ENCODE results near the gene COA1. TPM values are rescaled to one million over a fixed set of nuclear protein-coding genes. Genes with fewer than 3 reads are reported as not detected.

COA1 gene
- total and polyA plus RNA-seq, 2 donors (not counting 1 experiment from before 2014, with no cell fraction given): 28.7 to 72.7 TPM

GRCh38 chr7:43754596-43754995 lies 25.3 kb upstream of the COA1 start:
- no peak for TF ChIP-seq CTCF (IDR thresholded peaks at IDR 0.05)
- no peak for TF ChIP-seq EZH2 (IDR thresholded peaks at IDR 0.05; ENCODE audit: borderline replicate concordance, insufficient read depth, low read depth, low read length, poor library complexity, severe bottlenecking)
- no peaks in the 10 kb centered on the region for H3K9me3 Mint-ChIP-seq (ENCODE audit: insufficient read depth)
- H3K4me1 Mint-ChIP-seq: peaks cover 13% of the 10 kb centered on the region
- H3K4me2 ChIP-seq (replicated peaks; ENCODE audit: low read depth, low read length, poor library complexity, severe bottlenecking): no peak overlapping the region
- DNase-seq (no peak), ATAC-seq (ENCODE audit: low read depth) (no peak)
- H4K20me1 ChIP-seq (ENCODE audit: control insufficient read depth, insufficient read depth, low read length, poor library complexity, severe bottlenecking): no peaks in the 10 kb centered on the region
- H3K4me1 ChIP-seq (ENCODE audit: control insufficient read depth in 2 of 2, insufficient read depth in 2 of 2, low read length in 2 of 2): peaks cover 9 to 10% of the 10 kb centered on the region in 2 donors
- no peak overlapping the region for H3K4me3 ChIP-seq (ENCODE audit: control extremely low read depth in 1 of 5, extremely low read depth in 1 of 5, insufficient read depth in 1 of 5, low read depth in 2 of 5, low read length in 4 of 5)
- no peaks in the 10 kb centered on the region for H3K36me3 ChIP-seq (replicated peaks in 1 of 2; ENCODE audit: control extremely low read depth in 1 of 2, control insufficient read depth in 1 of 2, extremely low read depth in 1 of 2, insufficient read depth in 2 of 2, low read length in 1 of 2)
- ChIA-PET CTCF (no interaction called here), POLR2A (no interaction called here)
- 100% methylated on average over 1 of the region's 4 CpGs for WGBS (ENCODE audit: insufficient coverage)
- H3K9me3 ChIP-seq (ENCODE audit: control extremely low read depth in 1 of 3, control insufficient read depth in 2 of 3, insufficient read depth in 1 of 3, low read length in 2 of 3): peaks cover 0 to 2% (median 0%) of the 10 kb centered on the region in 3 donors
- no peak overlapping the region for H3K27ac Mint-ChIP-seq
- H3K27me3 ChIP-seq (replicated peaks in 1 of 4; ENCODE audit: control extremely low read depth in 1 of 4, control insufficient read depth in 3 of 4, insufficient read depth in 4 of 4, low read length in 3 of 4): peaks cover 0 to 7% (median 3%) of the 10 kb centered on the region in 4 experiments
- H3K9ac ChIP-seq (ENCODE audit: low read length): no peak overlapping the region
- H3K27ac ChIP-seq (ENCODE audit: low read length in 2 of 2): no peak overlapping the region
- no peak overlapping the region for H3K4me3 Mint-ChIP-seq
- intact Hi-C loops (cut with micrococcal nuclease): no loop called here
- H3K79me2 ChIP-seq (ENCODE audit: control insufficient read depth, insufficient read depth, low read length): no peaks in the 10 kb centered on the region
- no peak overlapping the region for H2AFZ ChIP-seq (ENCODE audit: insufficient read depth, low read depth, low read length, poor library complexity, severe bottlenecking)
- H3K27me3 Mint-ChIP-seq: peaks cover 11% of the 10 kb centered on the region

- Histone ChIP-seq H3K9ac (ENCODE audit: low read length) (no peak overlapping the region), H3K79me2 (ENCODE audit: control insufficient read depth, insufficient read depth, low read length) (no peaks in the 10 kb centered on the region), H3K4me2 (replicated peaks; ENCODE audit: low read depth, low read length, poor library complexity, severe bottlenecking) (no peak overlapping the region), H3K27me3 (replicated peaks in 1 of 4; ENCODE audit: control extremely low read depth in 1 of 4, control insufficient read depth in 3 of 4, insufficient read depth in 4 of 4, low read length in 3 of 4) (peaks cover 0 to 10% (median 3%) of the 10 kb centered on the region in 4 experiments), H4K20me1 (ENCODE audit: control insufficient read depth, insufficient read depth, low read length, poor library complexity, severe bottlenecking) (no peaks in the 10 kb centered on the region), H3K9me3 (ENCODE audit: control extremely low read depth in 1 of 3, control insufficient read depth in 2 of 3, insufficient read depth in 1 of 3, low read length in 2 of 3) (peaks cover 0 to 2% (median 0%) of the 10 kb centered on the region in 3 donors), H2AFZ (ENCODE audit: insufficient read depth, low read depth, low read length, poor library complexity, severe bottlenecking) (no peak overlapping the region), H3K4me1 (ENCODE audit: control insufficient read depth in 2 of 2, insufficient read depth in 2 of 2, low read length in 2 of 2) (peaks cover 6% of the 10 kb centered on the region in 2 donors), H3K27ac (ENCODE audit: low read length in 2 of 2) (no peak overlapping the region), H3K36me3 (replicated peaks in 1 of 2; ENCODE audit: control extremely low read depth in 1 of 2, control insufficient read depth in 1 of 2, extremely low read depth in 1 of 2, insufficient read depth in 2 of 2, low read length in 1 of 2) (no peaks in the 10 kb centered on the region), H3K4me3 (ENCODE audit: control extremely low read depth in 1 of 5, extremely low read depth in 1 of 5, insufficient read depth in 1 of 5, low read depth in 2 of 5, low read length in 4 of 5) (no peak overlapping the region)
- TF ChIP-seq CTCF (IDR thresholded peaks at IDR 0.05) (no peak), EZH2 (IDR thresholded peaks at IDR 0.05; ENCODE audit: borderline replicate concordance, insufficient read depth, low read depth, low read length, poor library complexity, severe bottlenecking) (no peak)
- POLR2A ChIA-PET: interaction anchor here (0.6 kb wide), 1 partner anchor 37 kb away, joined by 5 read pairs; no protein-coding TSS in a partner anchor
- CTCF ChIA-PET: interaction anchor here (0.6 kb wide), 1 partner anchor 182 kb away, joined by 3 read pairs; no protein-coding TSS in a partner anchor
- H3K4me3 Mint-ChIP-seq: no peak overlapping the region
- DNase-seq (no peak), ATAC-seq (ENCODE audit: low read depth) (no peak)
- intact Hi-C loops (cut with micrococcal nuclease): no loop called here
- H3K27me3 Mint-ChIP-seq: peaks cover 11% of the 10 kb centered on the region
- no peak overlapping the region for H3K27ac Mint-ChIP-seq
- peaks cover 10% of the 10 kb centered on the region for H3K4me1 Mint-ChIP-seq
- WGBS (ENCODE audit: insufficient coverage): 90% methylated on average over 3 of the region's 3 CpGs
- no peaks in the 10 kb centered on the region for H3K9me3 Mint-ChIP-seq (ENCODE audit: insufficient read depth)
Measured at GRCh38 chr7:43753843-43754242, 24.5 kb upstream of the COA1 start.
